HG02870 (cell line): ENCODE results near the gene LRSAM1.

ENCODE experiments used
- ATAC-seq: cut with Tn5 transposase; IDR thresholded peaks from one replicate; pipeline ENCODE4 v1.9.1; 2021; ENCODE audit warnings: mild to moderate bottlenecking, moderate library complexity; ENCODE audit not compliant: unreplicated experiment

The LRSAM1 gene

GRCh38 chr9:127450830-127451607 lies at the start of gene LRSAM1, which contains the start of gene RPL12:
TSS of gene LRSAM1 (plus strand) at chr9:127451510. CDS start at chr9:127454528, 3,018 bp downstream.
TSS of gene RPL12 (minus strand) at chr9:127451406. CDS start at chr9:127451317, 89 bp downstream.
- peak; percentile 62 for ATAC-seq

GRCh38 chr9:127402401-127403090 lies 48.8 kb upstream of the LRSAM1 start:
- no peak for ATAC-seq

DNA sequence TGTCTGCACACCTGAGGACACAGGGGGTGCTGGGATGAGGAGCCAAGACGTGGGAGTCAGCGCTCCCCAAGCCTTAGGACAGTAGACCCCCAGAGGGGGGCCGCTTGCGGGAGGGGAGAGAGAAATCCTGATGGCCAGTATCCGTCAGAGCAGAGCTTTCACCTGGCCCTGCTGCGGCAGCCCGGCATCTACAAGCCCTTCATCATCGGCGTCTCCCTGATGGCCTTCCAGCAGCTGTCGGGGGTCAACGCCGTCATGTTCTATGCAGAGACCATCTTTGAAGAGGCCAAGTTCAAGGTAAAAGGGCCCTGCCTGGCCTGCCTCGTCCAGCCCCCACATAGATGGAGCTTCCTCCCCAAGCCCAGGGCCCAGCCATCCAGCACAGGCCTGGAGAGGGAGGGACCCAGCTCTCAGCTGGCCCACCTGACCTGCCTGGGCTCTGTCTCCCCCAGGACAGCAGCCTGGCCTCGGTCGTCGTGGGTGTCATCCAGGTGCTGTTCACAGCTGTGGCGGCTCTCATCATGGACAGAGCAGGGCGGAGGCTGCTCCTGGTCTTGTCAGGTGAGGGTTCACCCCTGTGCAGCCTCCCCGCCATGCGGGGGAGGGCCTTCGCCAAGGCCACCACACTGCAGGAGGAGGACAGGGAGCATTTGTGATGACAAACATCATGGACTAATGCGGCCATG lies 47.7 kb upstream of the LRSAM1 start:
- ATAC-seq, result no peak

DNA sequence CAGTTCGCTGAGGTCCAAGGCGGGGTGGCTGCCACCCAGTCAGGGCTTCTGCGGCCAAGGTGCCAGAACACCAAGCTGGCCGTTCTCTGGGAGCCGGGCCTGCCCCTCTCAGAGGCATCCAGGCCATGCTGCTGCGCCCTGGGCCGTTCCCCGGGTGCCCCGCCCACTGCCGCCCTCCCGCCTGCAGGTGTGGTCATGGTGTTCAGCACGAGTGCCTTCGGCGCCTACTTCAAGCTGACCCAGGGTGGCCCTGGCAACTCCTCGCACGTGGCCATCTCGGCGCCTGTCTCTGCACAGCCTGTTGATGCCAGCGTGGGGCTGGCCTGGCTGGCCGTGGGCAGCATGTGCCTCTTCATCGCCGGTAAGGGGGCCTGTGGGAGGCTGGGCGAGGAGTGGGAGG lies 46.7 kb upstream of the LRSAM1 start:
- ATAC-seq, result no peak

DNA sequence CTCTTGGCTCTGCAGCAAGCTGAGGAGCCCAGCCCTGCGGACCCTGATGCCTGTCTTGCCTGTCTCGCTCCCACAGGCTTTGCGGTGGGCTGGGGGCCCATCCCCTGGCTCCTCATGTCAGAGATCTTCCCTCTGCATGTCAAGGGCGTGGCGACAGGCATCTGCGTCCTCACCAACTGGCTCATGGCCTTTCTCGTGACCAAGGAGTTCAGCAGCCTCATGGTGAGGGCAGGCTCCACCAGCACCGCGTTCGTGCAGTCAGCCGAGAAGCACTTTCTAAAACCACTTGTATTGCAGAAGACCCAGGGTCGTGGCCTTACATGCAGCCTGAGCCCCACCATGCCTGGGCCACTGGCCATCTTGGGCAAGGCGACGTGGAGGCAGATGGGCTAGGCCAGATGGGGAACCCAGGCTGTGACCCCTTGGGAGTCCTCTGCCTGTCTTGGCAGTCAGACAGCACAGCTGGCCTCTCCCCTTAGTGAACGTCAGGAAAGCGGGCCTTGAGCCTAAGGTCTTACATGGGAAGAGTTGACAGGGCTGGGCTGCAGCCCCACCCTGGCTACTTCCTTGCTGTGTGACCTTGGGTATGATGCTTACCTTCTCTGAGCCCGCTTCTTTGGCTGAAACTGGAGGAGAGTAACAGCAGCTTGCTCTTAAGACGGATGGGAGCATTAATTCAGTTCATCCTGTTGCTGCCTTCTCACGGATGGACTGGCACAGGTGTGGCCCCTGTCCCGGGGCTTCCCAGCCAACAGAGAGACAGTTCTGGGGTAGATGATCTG lies 45.8 kb upstream of the LRSAM1 start:
- no peak for ATAC-seq

DNA sequence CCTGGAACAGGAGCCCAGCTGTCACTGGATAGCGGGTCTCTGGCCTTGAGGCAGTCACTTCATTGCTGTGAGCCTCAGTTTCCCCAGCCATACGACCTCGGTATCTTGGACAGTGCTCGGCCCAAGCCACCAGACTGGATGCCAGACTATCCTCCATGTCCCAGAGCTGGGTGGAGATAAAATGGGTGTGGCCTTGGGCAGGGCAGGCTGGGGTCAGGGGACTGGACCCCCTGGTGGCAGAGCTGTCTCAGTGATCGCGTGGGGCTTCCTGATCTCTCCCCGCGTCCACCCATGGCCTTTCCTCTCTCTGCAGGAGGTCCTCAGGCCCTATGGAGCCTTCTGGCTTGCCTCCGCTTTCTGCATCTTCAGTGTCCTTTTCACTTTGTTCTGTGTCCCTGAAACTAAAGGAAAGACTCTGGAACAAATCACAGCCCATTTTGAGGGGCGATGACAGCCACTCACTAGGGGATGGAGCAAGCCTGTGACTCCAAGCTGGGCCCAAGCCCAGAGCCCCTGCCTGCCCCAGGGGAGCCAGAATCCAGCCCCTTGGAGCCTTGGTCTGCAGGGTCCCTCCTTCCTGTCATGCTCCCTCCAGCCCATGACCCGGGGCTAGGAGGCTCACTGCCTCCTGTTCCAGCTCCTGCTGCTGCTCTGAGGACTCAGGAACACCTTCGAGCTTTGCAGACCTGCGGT lies 44.4 kb upstream of the LRSAM1 start:
- no peak for ATAC-seq

DNA sequence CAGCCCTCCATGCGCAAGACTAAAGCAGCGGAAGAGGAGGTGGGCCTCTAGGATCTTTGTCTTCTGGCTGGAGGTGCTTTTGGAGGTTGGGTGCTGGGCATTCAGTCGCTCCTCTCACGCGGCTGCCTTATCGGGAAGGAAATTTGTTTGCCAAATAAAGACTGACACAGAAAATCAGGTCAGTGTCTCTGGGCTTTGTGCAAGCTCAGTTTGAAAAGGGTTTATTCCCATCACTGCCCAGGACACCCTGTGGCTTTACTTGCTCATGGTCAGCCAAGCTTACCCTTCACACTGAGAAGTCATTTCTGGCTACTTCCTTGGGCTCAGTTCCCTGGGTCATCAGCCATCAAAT lies 43.8 kb upstream of the LRSAM1 start:
- ATAC-seq, result no peak

- no peak for ATAC-seq
These were observed 40.2 kb upstream of the LRSAM1 start for GRCh38 chr9:127411122-127411521.

GRCh38 chr9:127415141-127415540 lies 36.2 kb upstream of the LRSAM1 start:
- ATAC-seq, result no peak

GRCh38 chr9:127415657-127416056 lies 35.7 kb upstream of the LRSAM1 start:
- no peak for ATAC-seq

DNA sequence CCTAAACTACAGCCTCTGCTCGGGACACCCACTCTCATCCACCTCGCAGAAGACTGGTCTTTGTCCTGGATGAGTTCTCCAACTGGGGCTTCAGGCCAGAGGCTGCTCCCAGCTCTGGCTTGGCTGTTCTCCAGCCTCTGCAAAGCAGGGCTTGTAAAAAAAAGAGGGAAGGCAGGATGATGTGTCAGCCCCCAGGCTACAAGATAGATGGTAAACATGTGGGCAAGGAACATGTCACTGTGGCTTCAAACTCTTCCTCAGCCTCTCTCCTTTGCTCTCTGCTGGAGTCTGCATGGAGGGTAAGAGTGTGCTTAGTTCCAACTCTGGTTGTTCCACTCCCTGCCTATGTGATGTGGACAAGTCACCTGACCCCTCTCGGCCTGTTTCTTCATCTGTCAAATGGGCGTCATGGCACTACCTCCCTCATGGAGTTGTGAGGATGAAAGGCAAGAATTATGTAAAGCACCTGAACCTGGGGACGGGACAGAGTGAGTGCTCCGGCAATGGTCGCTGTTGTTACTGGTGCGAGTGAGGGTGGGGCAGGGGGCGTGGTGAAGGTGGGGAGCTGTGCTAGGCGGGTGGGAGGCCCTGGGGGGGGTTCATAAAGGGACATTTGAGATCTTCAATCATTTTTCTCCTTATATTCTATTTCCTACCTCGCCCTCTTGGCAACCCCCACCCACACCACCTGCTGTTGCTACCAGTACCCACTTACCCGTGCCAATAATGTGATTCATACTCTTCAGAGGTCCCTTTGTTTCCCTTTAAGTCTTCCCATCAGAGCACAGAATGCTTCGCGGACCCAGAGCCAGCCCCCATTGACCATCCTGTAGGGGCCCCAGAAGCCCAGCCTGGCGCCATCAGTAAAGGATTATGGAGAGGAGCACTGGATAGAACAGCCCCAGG lies 33.9 kb upstream of the LRSAM1 start:
- ATAC-seq, result no peak

- ATAC-seq, result no peak
These were observed 33.3 kb upstream of the LRSAM1 start for GRCh38 chr9:127418037-127418471.

GRCh38 chr9:127419348-127419747 lies 32.0 kb upstream of the LRSAM1 start:
- no peak for ATAC-seq

- ATAC-seq, result no peak
These were observed 30.3 kb upstream of the LRSAM1 start for GRCh38 chr9:127421057-127421456.

DNA sequence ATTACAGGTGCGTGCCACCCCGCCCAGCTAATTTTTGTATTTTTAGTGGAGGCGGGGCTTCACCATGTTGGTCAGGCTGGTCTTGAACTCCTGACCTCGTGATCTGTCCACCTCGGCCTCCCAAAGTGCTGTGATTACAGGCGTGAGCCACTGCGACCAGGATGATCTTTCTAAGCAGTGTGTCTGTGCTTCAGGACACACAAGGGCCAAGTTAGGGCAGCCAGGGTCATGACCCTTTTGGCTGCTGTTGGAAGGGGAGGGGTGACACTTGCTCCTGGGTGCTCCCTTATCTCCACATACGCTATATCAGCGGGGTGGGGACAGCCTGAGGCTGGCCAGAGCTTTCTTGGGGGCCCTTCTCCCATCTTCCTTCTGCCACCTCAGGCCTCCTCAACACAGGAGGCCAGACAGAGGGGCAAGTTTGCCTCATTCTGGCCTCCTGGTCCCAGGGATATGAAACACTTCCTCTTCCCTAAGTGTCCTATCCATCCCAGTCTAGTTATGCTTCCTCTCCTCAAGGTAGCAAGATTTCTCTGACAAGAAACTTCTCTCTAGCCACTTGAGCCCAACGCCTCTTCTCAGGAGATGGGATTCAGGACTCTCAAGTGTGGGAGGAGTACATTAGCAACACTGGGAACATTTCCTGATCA lies 29.1 kb upstream of the LRSAM1 start:
- no peak for ATAC-seq

- no peak for ATAC-seq
These were observed 28.5 kb upstream of the LRSAM1 start for GRCh38 chr9:127422787-127423186.

DNA sequence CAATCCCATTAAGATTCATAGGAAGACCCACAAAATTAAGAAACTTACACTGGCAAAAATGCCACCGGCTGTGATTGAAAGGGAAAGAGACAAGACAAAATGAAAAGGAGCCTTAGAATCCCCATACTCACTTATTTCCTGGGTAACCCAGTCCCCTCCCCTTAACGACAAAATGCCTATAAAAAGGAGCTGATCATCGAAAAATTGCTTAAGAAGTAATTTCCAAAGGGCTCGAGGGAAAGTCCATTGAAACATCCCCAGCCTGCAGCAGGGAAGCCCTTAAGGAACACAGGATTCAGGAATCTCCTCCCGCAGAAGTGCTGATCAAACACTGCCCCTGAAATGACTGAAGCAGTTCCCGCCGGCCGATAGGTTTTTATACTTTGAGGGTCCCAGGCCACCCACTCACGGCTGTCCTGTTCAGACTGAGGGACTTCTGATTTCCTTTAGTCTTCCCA lies 27.8 kb upstream of the LRSAM1 start:
- no peak for ATAC-seq

- peak; percentile 71 for ATAC-seq
These were observed 27.2 kb upstream of the LRSAM1 start, which contains the start of gene ZNF79 for GRCh38 chr9:127423934-127424675. TSS of gene ZNF79 (plus strand) at chr9:127424382. CDS start at chr9:127424788, 406 bp downstream.
